GM19193 (cell line): Measurements from ENCODE around the gene SLC2A8.

Experiments used
- POLR2A ChIP-seq: IDR thresholded peaks from 4 replicates; pipeline ENCODE4 v1.6.1; 2011; ENCODE audit not compliant: insufficient read depth, insufficient read length; ENCODE audit errors: extremely low read depth

The SLC2A8 gene

GRCh38 chr9:127406799-127407491 lies 10.0 kb downstream of the SLC2A8 start:
- TF ChIP-seq POLR2A: no peak

DNA sequence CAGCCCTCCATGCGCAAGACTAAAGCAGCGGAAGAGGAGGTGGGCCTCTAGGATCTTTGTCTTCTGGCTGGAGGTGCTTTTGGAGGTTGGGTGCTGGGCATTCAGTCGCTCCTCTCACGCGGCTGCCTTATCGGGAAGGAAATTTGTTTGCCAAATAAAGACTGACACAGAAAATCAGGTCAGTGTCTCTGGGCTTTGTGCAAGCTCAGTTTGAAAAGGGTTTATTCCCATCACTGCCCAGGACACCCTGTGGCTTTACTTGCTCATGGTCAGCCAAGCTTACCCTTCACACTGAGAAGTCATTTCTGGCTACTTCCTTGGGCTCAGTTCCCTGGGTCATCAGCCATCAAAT lies 10.5 kb downstream of the SLC2A8 start:
- TF ChIP-seq POLR2A: no peak

DNA sequence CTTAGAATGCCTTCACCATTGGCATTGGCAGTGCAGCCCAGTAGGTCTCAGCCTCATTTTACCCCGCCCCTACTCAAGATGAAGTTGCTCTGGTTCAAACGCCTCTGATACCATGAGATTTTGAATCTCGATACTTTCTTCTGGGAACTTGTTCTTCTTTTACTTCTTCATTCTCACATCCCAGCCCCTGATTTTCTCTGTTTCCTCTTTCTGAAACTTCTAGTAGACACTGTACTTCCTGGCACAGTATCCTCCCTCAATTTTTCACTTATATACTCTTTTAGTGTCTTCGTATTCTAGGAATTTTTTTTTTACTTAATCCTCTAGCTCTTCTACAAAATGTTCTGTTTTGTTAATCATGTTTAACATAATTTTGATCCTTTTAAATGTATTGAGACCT lies 14.2 kb downstream of the SLC2A8 start:
- TF ChIP-seq POLR2A: no peak

DNA sequence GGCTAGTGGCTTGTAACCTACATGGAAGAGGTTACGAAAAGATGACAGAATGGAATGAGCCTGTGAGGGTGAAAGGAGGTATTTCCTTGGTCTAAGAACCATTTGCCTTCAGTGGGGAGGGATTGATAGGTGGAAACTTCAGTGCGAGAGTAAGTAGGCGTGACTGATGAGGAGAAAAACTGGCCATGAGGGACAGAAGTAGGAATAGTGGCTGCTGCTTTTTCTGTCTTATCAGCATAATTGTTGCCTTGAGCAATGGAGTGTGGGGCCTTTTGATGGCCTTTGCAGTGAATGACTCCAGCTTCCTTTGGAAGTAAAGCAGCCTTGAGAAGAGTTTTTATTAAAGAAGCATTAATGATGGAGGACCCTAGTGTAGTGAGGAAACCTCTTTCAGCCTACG lies 18.2 kb downstream of the SLC2A8 start:
- TF ChIP-seq POLR2A: no peak

- no peak for TF ChIP-seq POLR2A
Measured at GRCh38 chr9:127415657-127416056, 18.7 kb downstream of the SLC2A8 start.

- no peak for TF ChIP-seq POLR2A
Measured at GRCh38 chr9:127417131-127418036, 20.4 kb downstream of the SLC2A8 start.

- TF ChIP-seq POLR2A: no peak
Measured at GRCh38 chr9:127418037-127418471, 21.1 kb downstream of the SLC2A8 start.

DNA sequence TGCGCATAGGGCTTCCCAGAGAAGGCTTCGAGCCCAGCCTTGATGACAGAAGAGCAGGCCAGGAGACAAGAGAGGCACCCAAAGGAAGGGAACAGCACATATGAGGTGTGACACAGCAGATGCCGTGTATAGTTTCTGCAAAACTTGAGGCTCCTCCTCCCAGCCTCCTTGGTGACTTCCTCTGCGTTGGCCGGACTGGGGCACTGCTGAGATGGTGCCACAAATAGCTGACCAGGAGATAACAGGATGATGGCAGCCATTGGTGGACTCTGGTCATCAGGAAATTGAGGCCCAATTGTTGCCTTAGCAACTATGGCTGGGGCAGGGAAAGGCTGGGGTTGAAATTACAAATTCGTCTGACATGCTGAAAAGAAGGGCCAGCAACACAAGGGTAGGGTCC lies 22.4 kb downstream of the SLC2A8 start:
- no peak for TF ChIP-seq POLR2A

GRCh38 chr9:127421057-127421456 lies 24.1 kb downstream of the SLC2A8 start:
- no peak for TF ChIP-seq POLR2A

GRCh38 chr9:127422133-127422782 lies 25.3 kb downstream of the SLC2A8 start:
- no peak for TF ChIP-seq POLR2A

DNA sequence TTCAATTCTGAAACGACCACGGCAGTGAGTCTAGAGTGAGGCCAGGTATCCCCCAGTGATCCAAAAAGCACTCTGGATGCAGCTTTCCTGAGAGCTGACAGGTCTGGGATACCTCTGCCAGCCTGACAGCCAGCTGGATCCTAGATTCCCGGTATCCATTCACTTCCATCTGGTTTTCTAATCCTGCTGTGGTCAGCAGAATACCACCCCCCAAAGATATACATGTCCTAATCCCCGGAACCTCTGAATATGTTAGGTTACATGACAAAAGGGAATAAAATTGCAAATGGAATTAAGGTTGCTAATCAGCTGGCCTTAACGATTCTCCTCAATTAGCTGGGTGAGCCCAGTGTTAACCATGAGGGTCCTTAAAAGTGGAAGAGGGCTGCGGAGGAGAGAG lies 25.8 kb downstream of the SLC2A8 start:
- TF ChIP-seq POLR2A: no peak

GRCh38 chr9:127423476-127423933 lies 26.5 kb downstream of the SLC2A8 start:
- TF ChIP-seq POLR2A: no peak

- TF ChIP-seq POLR2A: peak; percentile 88
Measured at GRCh38 chr9:127423934-127424675, 27.1 kb downstream of the SLC2A8 start, which contains the start of gene ZNF79. TSS of gene ZNF79 (plus strand) at chr9:127424382. CDS start at chr9:127424788, 406 bp downstream.

- TF ChIP-seq POLR2A: no peak
Measured at GRCh38 chr9:127424676-127424999, 27.7 kb downstream of the SLC2A8 start.

DNA sequence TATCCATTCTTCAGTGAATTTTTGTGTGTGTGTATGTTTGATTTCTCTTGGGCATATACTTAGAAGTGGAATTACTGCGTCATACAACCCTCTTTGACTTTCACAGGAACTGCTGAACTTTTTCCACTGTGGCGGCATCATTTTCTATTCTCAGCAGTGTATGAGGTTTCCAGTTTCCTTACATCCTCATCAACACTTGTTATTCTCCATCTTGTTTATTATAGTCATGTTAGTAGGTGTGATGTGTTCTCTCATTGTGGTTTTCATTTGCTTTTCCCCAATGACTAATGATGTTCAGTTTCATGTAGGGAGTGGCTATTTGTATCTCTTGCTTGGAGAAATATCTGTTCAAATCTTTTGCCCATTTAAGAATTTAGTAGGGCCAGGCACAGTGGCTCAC lies 29.8 kb downstream of the SLC2A8 start:
- TF ChIP-seq POLR2A: no peak
